22Rv1 (cell line): ENCODE data around the gene MSL2.
"Not testable (repeated sequence)": the region's sequence is repeated elsewhere in the genome, so short reads cannot be mapped to it uniquely, and the experiment has no call there.

Source experiments
- H3K27ac ChIP-seq: fragments of 450-650 bp; 2 replicates; pipeline ENCODE4 v1.5.1; 2017
- ZFX ChIP-seq: fragments of 450-650 bp; IDR thresholded peaks from 2 replicates; pipeline ENCODE4 v1.6.1; 2017; ENCODE audit warnings: antibody characterized with exemption, borderline replicate concordance
- TF ChIP-seq, protein P1 (sequence below): fragments of 450-650 bp; IDR thresholded peaks from 2 replicates; pipeline ENCODE4 v1.5.1; 2017; ENCODE audit warnings: mild to moderate bottlenecking

The MSL2 gene

DNA sequence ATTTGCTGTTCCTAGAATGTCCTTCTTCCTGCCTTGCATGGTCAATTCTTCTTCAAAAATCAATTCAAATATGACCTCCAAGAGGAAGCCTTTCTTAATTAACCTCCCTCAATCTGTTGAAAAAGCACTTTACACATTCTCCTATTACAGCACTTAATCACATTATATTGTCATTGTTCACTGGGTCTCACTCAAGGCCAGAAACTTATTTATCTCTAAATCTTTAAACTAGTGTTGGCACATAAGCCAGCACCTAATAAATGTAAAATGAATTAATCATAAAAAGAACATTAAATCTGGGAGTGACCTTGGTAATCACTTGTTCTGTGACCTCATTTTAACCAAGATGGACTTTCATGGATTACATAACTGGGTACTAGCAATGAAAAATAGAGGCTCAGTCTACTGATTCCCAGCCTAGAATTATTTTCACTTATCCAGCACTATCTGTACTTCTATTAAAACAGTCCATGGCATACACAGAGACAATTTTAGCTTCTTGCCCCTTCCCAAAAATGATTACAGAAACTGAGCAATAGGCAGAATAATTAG is 22.1 kb downstream of the MSL2 start:
- TF ChIP-seq, protein P1, sequence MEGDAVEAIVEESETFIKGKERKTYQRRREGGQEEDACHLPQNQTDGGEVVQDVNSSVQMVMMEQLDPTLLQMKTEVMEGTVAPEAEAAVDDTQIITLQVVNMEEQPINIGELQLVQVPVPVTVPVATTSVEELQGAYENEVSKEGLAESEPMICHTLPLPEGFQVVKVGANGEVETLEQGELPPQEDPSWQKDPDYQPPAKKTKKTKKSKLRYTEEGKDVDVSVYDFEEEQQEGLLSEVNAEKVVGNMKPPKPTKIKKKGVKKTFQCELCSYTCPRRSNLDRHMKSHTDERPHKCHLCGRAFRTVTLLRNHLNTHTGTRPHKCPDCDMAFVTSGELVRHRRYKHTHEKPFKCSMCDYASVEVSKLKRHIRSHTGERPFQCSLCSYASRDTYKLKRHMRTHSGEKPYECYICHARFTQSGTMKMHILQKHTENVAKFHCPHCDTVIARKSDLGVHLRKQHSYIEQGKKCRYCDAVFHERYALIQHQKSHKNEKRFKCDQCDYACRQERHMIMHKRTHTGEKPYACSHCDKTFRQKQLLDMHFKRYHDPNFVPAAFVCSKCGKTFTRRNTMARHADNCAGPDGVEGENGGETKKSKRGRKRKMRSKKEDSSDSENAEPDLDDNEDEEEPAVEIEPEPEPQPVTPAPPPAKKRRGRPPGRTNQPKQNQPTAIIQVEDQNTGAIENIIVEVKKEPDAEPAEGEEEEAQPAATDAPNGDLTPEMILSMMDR = no peak
- no peak for TF ChIP-seq ZFX
- no peak overlapping the region for H3K27ac ChIP-seq

DNA sequence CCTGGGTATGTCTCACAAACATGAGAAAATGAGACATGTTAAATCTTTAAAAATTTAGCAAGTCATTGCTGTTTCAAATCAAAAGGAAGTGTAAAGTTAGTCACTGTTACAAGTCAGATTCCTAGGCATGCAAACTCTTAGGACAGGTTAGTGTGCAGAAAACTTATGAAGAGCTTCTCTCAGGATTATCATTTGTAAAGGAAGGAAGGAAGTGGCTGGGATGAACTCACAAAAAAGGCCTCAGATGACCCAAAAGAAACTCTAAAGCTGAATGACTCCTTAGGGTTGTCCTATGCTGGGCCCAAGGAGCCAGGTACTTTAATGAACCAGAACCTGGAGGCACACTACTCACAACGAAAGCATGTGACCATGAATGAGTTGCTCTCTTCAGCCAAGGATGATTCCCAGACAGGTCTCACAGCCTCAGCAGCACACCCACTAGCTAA is 25.0 kb downstream of the MSL2 start:
- H3K27ac ChIP-seq = no peak overlapping the region
- no peak for TF ChIP-seq ZFX
- TF ChIP-seq, protein P1 = no peak

DNA sequence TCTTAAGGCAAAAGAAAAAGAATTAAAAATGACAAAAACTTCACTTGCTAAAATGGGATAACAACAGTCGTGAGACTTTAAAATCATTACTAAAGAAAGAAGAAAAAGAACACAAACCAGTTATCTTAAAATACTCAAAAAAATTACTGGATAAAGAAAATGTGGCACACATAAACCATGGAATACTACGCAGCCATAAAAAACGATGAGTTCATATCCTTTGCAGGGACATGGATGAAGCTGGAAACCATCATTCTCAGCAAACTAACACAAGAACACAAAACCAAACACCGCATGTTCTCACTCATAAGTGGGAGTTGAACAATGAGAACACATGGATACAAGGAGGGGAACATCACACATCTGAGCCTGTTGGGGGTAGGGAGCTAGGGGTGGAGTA is 27.9 kb downstream of the MSL2 start:
- not testable (repeated sequence) for H3K27ac ChIP-seq

DNA sequence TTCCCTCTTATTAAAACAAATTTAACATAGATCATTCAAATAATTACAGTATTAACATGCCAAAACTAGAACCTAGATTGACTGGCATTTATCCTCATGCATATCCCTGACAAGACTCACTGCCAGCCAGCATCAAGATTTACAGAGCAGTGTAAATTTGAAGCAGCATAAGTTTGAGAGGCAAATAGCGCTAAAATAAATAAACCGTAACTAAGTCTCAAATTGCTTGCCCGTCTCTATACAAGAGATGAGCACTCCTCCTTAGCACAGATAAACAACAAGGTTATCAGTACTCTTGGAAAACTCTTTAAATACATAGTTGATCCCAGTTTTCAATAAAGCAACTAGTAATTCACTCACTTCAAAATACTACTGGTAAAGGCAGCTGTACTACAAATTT is 29.6 kb downstream of the MSL2 start:
- no peak for TF ChIP-seq ZFX
- TF ChIP-seq, protein P1 = no peak
- H3K27ac ChIP-seq = no peak overlapping the region

DNA sequence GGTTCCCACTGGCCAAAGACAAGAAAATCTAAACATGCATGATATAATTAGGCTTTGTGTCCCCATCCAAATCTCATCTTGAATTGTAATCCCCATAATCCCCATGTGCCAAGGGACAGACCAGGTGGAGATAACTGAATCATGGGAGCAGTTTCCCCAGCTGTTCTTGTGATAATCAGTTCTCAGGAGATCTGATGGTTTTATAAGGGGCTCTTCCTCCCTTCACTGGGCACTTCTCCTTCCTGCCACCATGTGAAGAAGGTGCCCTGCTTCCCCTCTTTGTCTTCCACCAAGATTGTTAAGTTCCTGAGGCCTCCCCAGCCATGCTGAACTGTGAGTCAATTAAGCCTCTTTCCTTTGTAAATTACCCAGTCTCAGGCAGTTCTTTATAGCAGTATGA is 32.5 kb downstream of the MSL2 start:
- H3K27ac ChIP-seq = not testable (repeated sequence)

DNA sequence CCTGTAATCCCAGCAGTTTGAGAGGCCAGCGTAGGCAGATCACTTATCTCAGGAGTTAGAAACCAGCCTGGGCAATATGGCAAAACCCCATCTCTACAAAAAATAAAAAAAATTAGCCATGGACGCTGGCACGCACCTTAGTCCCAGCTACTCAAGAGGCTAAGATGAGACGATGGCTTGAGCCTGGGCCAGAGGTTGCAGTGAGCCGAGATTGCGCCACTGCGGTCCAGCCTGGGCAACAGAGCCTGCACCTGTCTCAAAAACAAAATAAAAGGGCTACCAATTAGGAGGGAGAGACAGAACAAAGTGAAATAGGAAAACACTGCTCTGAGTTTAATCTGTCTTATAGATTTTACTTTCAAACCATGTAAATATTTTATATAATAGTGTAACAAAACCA is 33.8 kb downstream of the MSL2 start:
- H3K27ac ChIP-seq = no peak overlapping the region
- TF ChIP-seq ZFX = no peak
- TF ChIP-seq, protein P1 = no peak

DNA sequence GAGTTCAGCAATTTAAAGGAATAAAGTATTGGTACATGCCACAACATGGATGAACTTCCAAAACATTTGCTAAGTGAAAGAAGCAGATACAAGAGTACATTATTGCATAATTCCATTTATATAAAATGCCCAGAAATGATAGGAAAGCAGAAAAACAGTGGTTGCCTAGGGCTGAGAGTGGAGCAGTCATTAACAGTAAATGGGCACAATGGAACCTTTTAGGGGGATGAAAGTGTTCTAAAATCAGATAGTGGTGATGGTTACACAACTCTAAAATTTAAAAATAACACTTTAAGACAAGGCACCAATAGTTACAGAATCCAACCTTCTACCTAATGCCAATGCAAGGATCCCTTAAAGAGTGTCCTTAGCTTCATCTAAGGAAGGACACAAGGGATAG is 34.6 kb downstream of the MSL2 start:
- TF ChIP-seq, protein P1 = no peak
- H3K27ac ChIP-seq = no peak overlapping the region

DNA sequence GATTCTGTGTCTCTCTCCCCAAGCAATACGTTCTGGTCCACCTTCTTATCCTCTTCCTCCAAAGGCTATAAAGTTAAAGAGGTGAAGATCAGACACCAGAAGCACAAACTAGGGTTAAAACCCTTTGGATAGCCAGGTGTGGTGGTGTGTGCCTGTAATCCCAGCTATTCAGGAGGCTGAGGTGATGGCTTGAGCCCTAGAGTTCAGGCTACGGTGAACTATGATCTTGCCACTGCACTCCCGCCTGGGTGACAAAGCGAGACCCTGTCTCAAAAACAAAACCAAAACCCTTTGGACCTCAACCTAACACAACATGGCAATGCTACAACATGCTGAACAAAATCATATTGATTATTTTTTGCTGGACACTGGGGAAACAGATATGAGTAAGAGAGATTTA is 43.2 kb downstream of the MSL2 start:
- TF ChIP-seq ZFX = no peak
- TF ChIP-seq, protein P1 = no peak
- H3K27ac ChIP-seq = no peak overlapping the region
